ENCODE measurements around the gene TTLL10.

The TTLL10 gene

GRCh38 chr1:1173793-1174415, at the start of gene TTLL10:
Gene TTLL10 (plus strand): TSS chr1:1173880. CDS start chr1:1179216, 5,336 bp downstream.
- DNase-seq: no peak

- DNase-seq: no peak
Measured at GRCh38 chr1:1124508-1124785, 49.2 kb upstream of the TTLL10 start.

- DNase-seq: peak; percentile 25
Measured at GRCh38 chr1:1124786-1125642, 48.7 kb upstream of the TTLL10 start.

GRCh38 chr1:1125945-1126344, 47.7 kb upstream of the TTLL10 start:
- DNase-seq: no peak

GRCh38 chr1:1127551-1128451, 45.9 kb upstream of the TTLL10 start:
- no peak for DNase-seq

GRCh38 chr1:1128454-1129139, 45.1 kb upstream of the TTLL10 start:
- DNase-seq: no peak

- no peak for DNase-seq
Measured at GRCh38 chr1:1129381-1129821, 44.3 kb upstream of the TTLL10 start.

GRCh38 chr1:1130206-1131120, 43.2 kb upstream of the TTLL10 start:
- DNase-seq: no peak

GRCh38 chr1:1132042-1132950, 41.4 kb upstream of the TTLL10 start:
- DNase-seq: no peak

GRCh38 chr1:1132956-1133750, 40.5 kb upstream of the TTLL10 start:
- DNase-seq: no peak

- no peak for DNase-seq
Measured at GRCh38 chr1:1134300-1134970, 39.2 kb upstream of the TTLL10 start.

- no peak for DNase-seq
Measured at GRCh38 chr1:1135339-1136136, 38.1 kb upstream of the TTLL10 start.

GRCh38 chr1:1136547-1137230, 37.0 kb upstream of the TTLL10 start:
- peak; percentile 95 for DNase-seq

- DNase-seq: peak; percentile 72
Measured at GRCh38 chr1:1137256-1138045, 36.2 kb upstream of the TTLL10 start.

- no peak for DNase-seq
Measured at GRCh38 chr1:1140673-1141072, 33.0 kb upstream of the TTLL10 start.

- DNase-seq: no peak
Measured at GRCh38 chr1:1141244-1141910, 32.3 kb upstream of the TTLL10 start.
